GM23248 (cell line): ENCODE data around the gene SYNPO. TPM values are rescaled to one million over a fixed set of nuclear protein-coding genes. Genes with fewer than 3 reads are reported as not detected.

ENCODE experiments used
- DNase-seq: peaks from one replicate; pipeline ENCODE4 v3.0.0-alpha.2; 2015
- H2AFZ ChIP-seq: fragments of 200-600 bp; sonication (generic); 2 replicates; pipeline ENCODE4 v1.6.1; 2016; ENCODE audit warnings: antibody characterized with exemption
- H3F3A ChIP-seq: fragments of 200-600 bp; sonication (generic); 2 replicates; pipeline ENCODE4 v1.6.1; 2016; ENCODE audit warnings: mild to moderate bottlenecking, antibody characterized with exemption, mixed run types; ENCODE audit not compliant: insufficient read depth
- H3K27ac ChIP-seq: fragments of 200-600 bp; sonication (generic); 2 replicates; pipeline ENCODE4 v1.5.1; 2016; ENCODE audit warnings: mild to moderate bottlenecking
- H3K27me3 ChIP-seq: fragments of 200-600 bp; sonication (generic); replicated peaks from 2 replicates; pipeline ENCODE4 v1.6.1; 2016; ENCODE audit warnings: mild to moderate bottlenecking; ENCODE audit not compliant: insufficient read depth
- H3K36me3 ChIP-seq: fragments of 200-600 bp; sonication (generic); 2 replicates; pipeline ENCODE4 v1.6.1; 2016; ENCODE audit warnings: low read depth, mild to moderate bottlenecking
- H3K4me1 ChIP-seq: fragments of 200-600 bp; sonication (generic); 2 replicates; pipeline ENCODE4 v1.6.1; 2016; ENCODE audit warnings: mild to moderate bottlenecking; ENCODE audit not compliant: insufficient read depth
- H3K4me2 ChIP-seq: fragments of 200-600 bp; sonication (generic); one replicate; pipeline ENCODE4 v1.6.1; 2016; ENCODE audit warnings: mild to moderate bottlenecking; ENCODE audit not compliant: unreplicated experiment
- H3K4me3 ChIP-seq: fragments of 200-600 bp; sonication (generic); 2 replicates; pipeline ENCODE4 v1.5.1; 2016; ENCODE audit warnings: mild to moderate bottlenecking
- H3K79me2 ChIP-seq: fragments of 200-600 bp; sonication (generic); 2 replicates; pipeline ENCODE4 v1.6.1; 2016; ENCODE audit warnings: mild to moderate bottlenecking; ENCODE audit not compliant: insufficient read depth
- H3K9ac ChIP-seq: fragments of 200-600 bp; sonication (generic); 2 replicates; pipeline ENCODE4 v1.6.1; 2016; ENCODE audit warnings: mild to moderate bottlenecking
- H3K9me2 ChIP-seq: fragments of 200-600 bp; sonication (generic); 2 replicates; pipeline ENCODE4 v1.6.1; 2016; ENCODE audit warnings: mixed run types, mild to moderate bottlenecking, moderate library complexity; ENCODE audit not compliant: insufficient read depth
- H3K9me3 ChIP-seq: fragments of 200-600 bp; sonication (generic); one replicate; pipeline ENCODE4 v1.6.1; 2017; ENCODE audit warnings: low read depth
- H4K20me1 ChIP-seq: fragments of 200-600 bp; sonication (generic); 2 replicates; pipeline ENCODE4 v1.6.0; 2016; ENCODE audit not compliant: insufficient read depth
- EZH2 ChIP-seq: fragments of 200-600 bp; sonication (generic); IDR thresholded peaks from 2 replicates; pipeline ENCODE4 v1.6.1; 2018; ENCODE audit warnings: antibody characterized with exemption, mild to moderate bottlenecking; ENCODE audit not compliant: insufficient read depth, poor library complexity, severe bottlenecking
- EZH2phosphoT487 ChIP-seq: fragments of 200-600 bp; sonication (generic); IDR thresholded peaks from 2 replicates; pipeline ENCODE4 v1.6.1; 2018; ENCODE audit warnings: antibody characterized with exemption, moderate library complexity, mild to moderate bottlenecking, low read depth; ENCODE audit not compliant: insufficient read depth
- WGBS, 2 experiments: methylation state at CpG; one replicate each; pipeline ENCODE4 v1.1.6; 2015 to 2017; ENCODE audit warnings: low lambda C conversion rate in 2 of 2, low coverage in 1 of 2; ENCODE audit errors: missing lambda C conversion rate in 2 of 2; 5-methylcytosine and 5-hydroxymethylcytosine counted together
- in situ Hi-C: fragments of 300-500 bp; cut with MboI; formaldehyde crosslinking; loops from 2 replicates; pipeline ENCODE4 v1.15.0; 2020
- polyA plus RNA-seq: library from polyadenylated mRNA; unstranded; fragments of >200 nt; fragmentation: Nextera tagmentation; extraction: Ambion mirVana; gene quantifications from 2 replicates; pipeline ENCODE4 v1.2.1, GENCODE V29; 2016
- total RNA-seq: library from RNA; depleted of rRNA; stranded (reverse); fragments of >200 nt; shearing (Covaris generic); gene quantifications from 2 replicates; pipeline ENCODE4 v1.2.3, GENCODE V29; 2014

SYNPO gene
- total and polyA plus RNA-seq, 2 experiments from 2014 or later: 5.6 to 6.1 TPM

DNA sequence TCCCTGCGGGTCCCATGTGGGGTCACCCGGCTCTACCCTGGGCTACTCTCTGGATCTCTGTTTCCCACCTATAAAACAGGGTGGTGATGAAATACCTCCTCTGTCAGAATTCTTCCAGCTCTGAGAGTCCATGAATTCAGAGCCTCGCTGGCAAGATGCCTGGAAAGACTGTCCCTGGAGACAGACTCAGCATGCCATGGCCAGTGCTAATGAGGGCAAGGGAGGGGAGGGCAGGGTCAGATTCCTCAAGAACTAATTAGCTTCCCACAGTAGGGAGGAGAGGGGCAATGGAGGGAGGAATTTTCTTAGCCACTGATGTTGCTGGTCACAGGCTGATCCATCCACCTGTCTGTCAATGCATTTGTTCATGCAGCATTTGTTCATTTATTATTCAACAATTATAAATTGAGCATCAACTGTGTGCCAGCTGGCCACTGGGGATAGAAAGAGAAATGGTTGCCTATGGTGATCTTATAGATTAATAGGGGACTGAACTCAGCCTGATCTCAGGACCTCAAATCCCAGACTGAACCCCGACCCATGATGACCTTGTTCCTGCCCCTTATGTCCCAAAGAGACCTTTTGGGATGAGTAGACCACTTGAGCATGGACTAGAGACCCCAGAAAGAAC is 4.7 kb downstream of the SYNPO start:
- peaks cover 27% of the 10 kb centered on the region for H3F3A ChIP-seq
- no peaks in the 10 kb centered on the region for H4K20me1 ChIP-seq
- 0 out of 2 replicates have a peak overlapping the region, but pooled peaks have one; percentile 7 for H3K27ac ChIP-seq
- H3K9me2 ChIP-seq: no peaks in the 10 kb centered on the region
- peaks cover 34% of the 10 kb centered on the region for H3K79me2 ChIP-seq
- H3K4me3 ChIP-seq: no peak overlapping the region
- DNase-seq: peak; percentile 92
- TF ChIP-seq EZH2 (no peak), EZH2phosphoT487 (no peak)
- H3K9me3 ChIP-seq: no peaks in the 10 kb centered on the region
- no peak overlapping the region for H2AFZ ChIP-seq
- 0 out of 2 replicates have a peak, but pooled peaks cover 5% of the 10 kb centered on the region for H3K36me3 ChIP-seq
- peak overlapping the region; percentile 33 for H3K4me2 ChIP-seq
- peak overlapping the region; percentile 19; the same call in 1 of the 2 replicates for H3K9ac ChIP-seq
- H3K27me3 ChIP-seq: no peaks in the 10 kb centered on the region
- 43 to 48% methylated on average over 4 of the region's 4 CpGs for WGBS, 2 experiments
- in situ Hi-C loops: loop anchor here (10.0 kb wide), 1 partner anchor 180 kb away; no protein-coding TSS in a partner anchor
- H3K4me1 ChIP-seq: peaks cover 53% of the 10 kb centered on the region

- H3K4me3 ChIP-seq: no peak overlapping the region
- no peak overlapping the region for H3K27ac ChIP-seq
- no peak overlapping the region for H3K4me2 ChIP-seq
- H3K9me2 ChIP-seq: no peaks in the 10 kb centered on the region
- peaks cover 31% of the 10 kb centered on the region for H3K4me1 ChIP-seq
- H3K36me3 ChIP-seq: 0 out of 2 replicates have a peak, but pooled peaks cover 5% of the 10 kb centered on the region
- TF ChIP-seq EZH2 (no peak), EZH2phosphoT487 (no peak)
- H3K79me2 ChIP-seq: peaks cover 34% of the 10 kb centered on the region
- in situ Hi-C loops: loop anchor here (10.0 kb wide), 1 partner anchor 183 kb away; no protein-coding TSS in a partner anchor
- no peak for DNase-seq
- 94 to 96% methylated on average over 24 to 25 of the region's 25 CpGs for WGBS, 2 experiments
- H3F3A ChIP-seq: peaks cover 8% of the 10 kb centered on the region
- H2AFZ ChIP-seq: no peak overlapping the region
- no peaks in the 10 kb centered on the region for H4K20me1 ChIP-seq
- no peak overlapping the region for H3K9ac ChIP-seq
- no peaks in the 10 kb centered on the region for H3K9me3 ChIP-seq
- no peaks in the 10 kb centered on the region for H3K27me3 ChIP-seq
These were observed 7.1 kb downstream of the SYNPO start for GRCh38 chr5:150647275-150648251.

GRCh38 chr5:150648294-150649107 is 8.0 kb downstream of the SYNPO start:
- no peak overlapping the region for H3K27ac ChIP-seq
- 90 to 93% methylated on average over 16 of the region's 16 CpGs for WGBS, 2 experiments
- peaks cover 28% of the 10 kb centered on the region for H3K4me1 ChIP-seq

More at GRCh38 chr5:150648294-150649107, 8.0 kb downstream of the SYNPO start:
- no peaks in the 10 kb centered on the region for H4K20me1 ChIP-seq
- no peak overlapping the region for H2AFZ ChIP-seq
- no peaks in the 10 kb centered on the region for H3K9me2 ChIP-seq
- 0 out of 2 replicates have a peak, but pooled peaks cover 5% of the 10 kb centered on the region for H3K36me3 ChIP-seq
- no peak overlapping the region for H3K9ac ChIP-seq
- no peak for TF ChIP-seq EZH2phosphoT487
- no peak for TF ChIP-seq EZH2
- H3K9me3 ChIP-seq: no peaks in the 10 kb centered on the region
- DNase-seq: no peak
- no peak overlapping the region for H3K4me3 ChIP-seq
- H3K79me2 ChIP-seq: peaks cover 34% of the 10 kb centered on the region
- H3K27me3 ChIP-seq: no peaks in the 10 kb centered on the region
- in situ Hi-C loops: loop anchor here (10.0 kb wide), 1 partner anchor 184 kb away; no protein-coding TSS in a partner anchor
- no peak overlapping the region for H3K4me2 ChIP-seq
- no peaks in the 10 kb centered on the region for H3F3A ChIP-seq
